ENCODE measurements around the gene BRIP1. TPM values are rescaled to one million over a fixed set of nuclear protein-coding genes. Genes with fewer than 3 reads are reported as not detected.

BRIP1 gene
- polyA plus RNA-seq, 1 experiment: 2.9 TPM

DNA sequence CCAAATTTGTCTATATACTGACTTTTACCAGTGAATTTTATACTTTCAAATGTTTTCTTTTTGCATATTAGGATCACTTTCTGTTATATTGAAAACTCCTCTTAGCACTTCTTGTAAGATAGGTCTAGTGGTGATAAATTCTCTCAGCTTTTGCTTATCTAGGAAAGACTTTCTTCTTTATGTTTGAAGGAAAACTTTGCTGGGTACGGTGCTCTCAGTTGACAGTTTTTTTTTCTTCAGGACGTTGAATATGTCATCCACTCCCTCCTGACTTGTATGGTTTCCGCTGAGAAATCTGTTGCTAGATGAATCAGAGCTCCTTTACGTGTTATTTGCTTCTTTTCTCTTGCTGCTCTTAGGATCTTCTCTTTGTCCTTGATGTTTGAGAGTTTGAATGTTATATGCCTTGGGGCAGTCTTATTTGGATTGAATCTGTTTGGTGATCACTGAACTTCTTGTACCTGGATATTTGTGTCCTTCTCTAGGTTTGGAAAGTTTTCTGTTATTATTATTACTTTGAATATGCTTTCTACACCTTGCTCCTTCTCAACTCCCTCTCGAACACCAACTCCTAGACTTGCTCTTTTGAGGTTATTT is 228.3 kb downstream of the BRIP1 start:
- H3K27me3 ChIP-seq (ENCODE audit: control insufficient read depth, insufficient read depth, low read length): no peaks in the 10 kb centered on the region
- ChIA-PET POLR2A (no interaction called here), CTCF (interaction anchor here (1.0 to 4.9 kb wide), 10 partner anchors 13 to 226 kb away, joined by 4 to 33 read pairs (median 7); no protein-coding TSS in a partner anchor)
- H3K36me3 ChIP-seq (ENCODE audit: control insufficient read depth, insufficient read depth, low read length): no peaks in the 10 kb centered on the region
- no peak overlapping the region for H3K4me3 ChIP-seq (ENCODE audit: low read depth, low read length)
- TF ChIP-seq, protein P1, sequence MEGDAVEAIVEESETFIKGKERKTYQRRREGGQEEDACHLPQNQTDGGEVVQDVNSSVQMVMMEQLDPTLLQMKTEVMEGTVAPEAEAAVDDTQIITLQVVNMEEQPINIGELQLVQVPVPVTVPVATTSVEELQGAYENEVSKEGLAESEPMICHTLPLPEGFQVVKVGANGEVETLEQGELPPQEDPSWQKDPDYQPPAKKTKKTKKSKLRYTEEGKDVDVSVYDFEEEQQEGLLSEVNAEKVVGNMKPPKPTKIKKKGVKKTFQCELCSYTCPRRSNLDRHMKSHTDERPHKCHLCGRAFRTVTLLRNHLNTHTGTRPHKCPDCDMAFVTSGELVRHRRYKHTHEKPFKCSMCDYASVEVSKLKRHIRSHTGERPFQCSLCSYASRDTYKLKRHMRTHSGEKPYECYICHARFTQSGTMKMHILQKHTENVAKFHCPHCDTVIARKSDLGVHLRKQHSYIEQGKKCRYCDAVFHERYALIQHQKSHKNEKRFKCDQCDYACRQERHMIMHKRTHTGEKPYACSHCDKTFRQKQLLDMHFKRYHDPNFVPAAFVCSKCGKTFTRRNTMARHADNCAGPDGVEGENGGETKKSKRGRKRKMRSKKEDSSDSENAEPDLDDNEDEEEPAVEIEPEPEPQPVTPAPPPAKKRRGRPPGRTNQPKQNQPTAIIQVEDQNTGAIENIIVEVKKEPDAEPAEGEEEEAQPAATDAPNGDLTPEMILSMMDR (IDR thresholded peaks at IDR 0.05; ENCODE audit: insufficient read depth, low read depth, low read length): no peak
- no peak for DNase-seq (ENCODE audit: low read depth)

DNA sequence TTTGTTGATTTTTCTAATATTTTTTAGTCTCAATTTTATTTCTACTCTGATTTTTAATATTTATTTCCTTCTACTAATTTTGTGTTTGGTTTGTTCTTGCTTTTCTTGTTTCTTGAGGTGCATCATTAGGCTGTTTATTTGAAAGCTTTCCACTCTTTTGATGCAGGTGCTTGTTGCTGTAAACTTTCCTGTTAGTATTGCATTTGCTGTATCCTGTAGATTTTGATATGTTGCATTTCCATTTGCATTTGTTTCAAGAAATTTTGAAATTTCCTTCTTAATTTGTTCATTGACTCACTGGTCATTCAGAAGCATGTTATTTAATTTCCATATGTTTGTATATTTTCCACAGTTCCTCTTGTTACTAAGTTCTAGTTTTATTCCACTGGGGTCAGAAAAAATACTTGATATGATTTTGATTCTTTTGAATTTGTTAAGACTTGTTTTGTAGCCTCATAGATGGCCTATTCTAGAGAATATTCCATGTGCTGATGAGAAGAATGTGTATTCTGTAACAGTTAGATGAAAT is 229.3 kb downstream of the BRIP1 start:
- TF ChIP-seq, protein P1 (IDR thresholded peaks at IDR 0.05; ENCODE audit: insufficient read depth, low read depth, low read length): no peak
- ChIA-PET CTCF (interaction anchor here (1.5 to 4.9 kb wide), 5 partner anchors 16 to 221 kb away, joined by 6 to 33 read pairs (median 15); no protein-coding TSS in a partner anchor), POLR2A (no interaction called here)
- H3K4me3 ChIP-seq (ENCODE audit: low read depth, low read length): no peak overlapping the region
- DNase-seq (ENCODE audit: low read depth): no peak
- H3K36me3 ChIP-seq (ENCODE audit: control insufficient read depth, insufficient read depth, low read length): no peaks in the 10 kb centered on the region
- no peaks in the 10 kb centered on the region for H3K27me3 ChIP-seq (ENCODE audit: control insufficient read depth, insufficient read depth, low read length)

DNA sequence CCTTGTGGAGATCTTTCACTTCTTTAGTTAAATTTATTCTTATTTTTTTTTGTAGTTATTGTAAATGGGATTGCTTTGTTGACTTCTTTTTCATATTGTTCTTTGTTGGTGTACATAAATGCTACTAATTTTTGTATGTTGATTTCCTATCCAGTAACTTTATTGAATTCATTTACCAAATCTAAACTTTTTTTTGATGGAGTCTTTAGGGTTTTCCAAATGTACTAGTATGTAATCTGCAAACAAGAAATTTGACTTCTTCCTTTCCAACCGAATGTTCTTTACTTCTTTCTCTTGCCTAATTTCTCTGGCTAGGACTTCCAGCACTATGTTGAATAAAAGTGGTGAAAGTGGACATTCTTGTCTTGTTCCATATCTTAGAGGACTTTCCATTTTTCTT is 230.5 kb downstream of the BRIP1 start:
- no peak for DNase-seq (ENCODE audit: low read depth)
- Histone ChIP-seq H3K27me3 (ENCODE audit: control insufficient read depth, insufficient read depth, low read length) (no peaks in the 10 kb centered on the region; the same call in 1 of the 2 replicates), H3K36me3 (ENCODE audit: control insufficient read depth, insufficient read depth, low read length) (no peaks in the 10 kb centered on the region), H3K4me3 (ENCODE audit: low read depth, low read length) (no peak overlapping the region)
- TF ChIP-seq, protein P1 (IDR thresholded peaks at IDR 0.05; ENCODE audit: insufficient read depth, low read depth, low read length): no peak
- CTCF ChIA-PET: interaction anchor here (0.9 to 4.9 kb wide), 2 partner anchors 204 to 217 kb away, joined by 3 to 33 read pairs; no protein-coding TSS in a partner anchor
- POLR2A ChIA-PET: no interaction called here

GRCh38 chr17:61631800-61632199 is 231.5 kb downstream of the BRIP1 start:
- H3K4me3 ChIP-seq (ENCODE audit: low read depth, low read length): no peak overlapping the region
- POLR2A ChIA-PET: no interaction called here
- TF ChIP-seq, protein P1 (IDR thresholded peaks at IDR 0.05; ENCODE audit: insufficient read depth, low read depth, low read length): no peak
- H3K27me3 ChIP-seq (ENCODE audit: control insufficient read depth, insufficient read depth, low read length): no peaks in the 10 kb centered on the region; the same call in 1 of the 2 replicates
- H3K36me3 ChIP-seq (ENCODE audit: control insufficient read depth, insufficient read depth, low read length): no peaks in the 10 kb centered on the region
- CTCF ChIA-PET: interaction anchor here (1.7 to 1.9 kb wide), 2 partner anchors 205 to 208 kb away, joined by 4 to 12 read pairs; no protein-coding TSS in a partner anchor
- no peak for DNase-seq (ENCODE audit: low read depth)

Small RNA genes lying within 50 kb of the gene (small RNA-seq; reads per million reads assigned to genes)
- not detected for gene RF00019 (ENCODE audit: insufficient read length, low read depth, low replicate concordance)

Other genes starting within 250 kb of the BRIP1 start
- gene INTS2, start 64.5 kb upstream of the BRIP1 start, polyA plus RNA-seq (2011; rRNA removed): 3.5 and 6.7 TPM in 2 replicates
- 18.4 and 26.1 TPM in 2 replicates for gene MED13, start 201.8 kb upstream of the BRIP1 start, polyA plus RNA-seq (2011; rRNA removed)